CD4-positive, alpha-beta T cell treated with Interferon gamma for 1 hour (primary cell): ENCODE results near the gene DNASE1L1.

ENCODE experiments used
- DNase-seq: peaks from one replicate; pipeline ENCODE4 v3.0.0-alpha.2; 2020

The DNASE1L1 gene

GRCh38 chrX:154365997-154366665 is 42.9 kb downstream of the DNASE1L1 start:
- no peak for DNase-seq

DNA sequence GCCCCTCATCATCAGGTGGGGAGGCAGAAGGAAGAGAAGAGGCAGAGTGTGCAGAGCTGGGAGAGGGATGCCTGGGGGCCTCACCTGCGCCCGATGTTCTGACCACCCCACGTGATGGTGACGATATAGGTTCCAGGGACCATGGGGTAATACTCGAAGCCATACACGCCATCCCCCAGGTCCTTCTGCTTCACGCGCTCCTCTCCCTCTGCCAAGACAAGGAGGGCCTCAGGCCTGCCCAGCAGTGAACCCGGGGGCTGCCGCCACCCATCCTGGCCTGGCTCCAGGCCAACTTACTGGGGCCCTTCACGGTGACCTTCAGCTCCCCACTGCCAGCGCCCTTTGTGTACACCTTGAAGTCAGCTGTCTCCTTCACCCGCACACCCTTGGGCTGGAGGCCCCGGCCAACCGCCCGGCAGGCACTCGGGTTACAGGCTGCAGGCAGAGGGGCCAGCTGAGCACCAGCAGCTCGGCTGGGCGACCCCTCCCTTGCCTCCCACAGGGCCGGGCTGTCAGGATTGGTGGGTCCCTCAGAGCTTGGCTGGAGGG is 43.9 kb downstream of the DNASE1L1 start:
- no peak for DNase-seq

DNA sequence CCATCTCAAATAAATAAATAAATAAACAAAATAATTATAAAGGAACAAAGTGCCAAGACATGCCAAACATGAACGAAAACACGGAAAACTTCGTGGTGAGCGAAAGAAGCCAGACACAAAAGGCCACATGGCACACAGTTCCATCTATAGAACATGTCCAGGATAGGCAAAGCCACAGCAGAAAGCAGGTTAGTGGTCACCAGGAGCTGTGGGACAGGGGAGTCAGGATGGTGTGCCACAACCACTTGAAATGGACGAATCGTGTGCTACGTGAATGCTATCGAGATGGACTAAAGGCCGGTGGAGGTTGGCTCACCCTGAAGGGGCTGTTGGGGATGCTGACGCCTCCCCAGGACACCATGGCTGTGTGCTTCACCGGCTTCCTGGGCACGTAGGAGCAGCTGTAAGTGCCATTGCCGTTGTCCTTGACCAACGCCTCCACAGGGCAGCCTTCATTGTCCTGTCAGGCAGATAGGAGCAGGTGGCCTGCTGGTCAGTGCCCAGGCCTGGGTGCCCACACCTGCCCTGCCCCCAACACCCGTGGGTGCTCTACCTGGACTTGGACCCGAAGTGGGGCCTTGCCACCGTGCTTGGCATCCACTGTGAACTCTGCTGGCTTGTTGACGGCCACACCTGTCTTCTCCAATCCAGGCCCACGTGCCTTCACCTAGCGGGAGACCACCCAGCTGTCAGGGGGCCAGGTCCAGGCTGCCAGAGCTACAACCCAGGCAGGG is 45.2 kb downstream of the DNASE1L1 start:
- DNase-seq: no peak

DNA sequence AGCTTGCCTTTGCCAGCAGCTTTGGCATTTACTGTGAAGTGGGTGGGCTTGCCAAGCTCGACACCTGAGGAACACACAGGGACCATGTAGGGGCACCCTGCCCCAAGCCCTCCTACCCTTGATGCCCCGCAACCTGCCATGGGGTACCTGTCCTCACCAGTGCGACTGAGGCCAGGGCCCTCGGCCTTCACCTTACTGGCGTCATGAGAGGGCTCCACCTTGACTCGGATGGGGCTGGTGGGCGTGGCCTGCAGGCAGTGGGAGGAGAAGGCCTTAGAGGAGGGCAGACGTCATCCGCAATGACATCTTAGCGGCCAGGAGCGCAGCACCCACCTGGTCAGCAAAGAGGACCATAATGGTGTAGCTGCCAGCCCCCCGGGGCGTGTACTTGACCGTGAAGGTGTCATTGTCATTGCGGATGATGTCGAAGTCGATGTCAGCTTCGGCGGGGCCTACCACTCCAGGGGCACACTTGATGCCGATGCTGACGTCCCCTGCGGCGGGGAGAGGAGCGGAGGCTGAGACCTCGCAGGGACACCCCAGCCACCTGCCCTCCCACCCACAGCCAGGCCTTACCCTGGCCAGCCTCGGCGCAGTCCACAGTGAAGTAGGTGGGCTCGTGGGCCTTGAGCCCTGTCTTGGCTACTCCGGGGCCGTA is 46.8 kb downstream of the DNASE1L1 start:
- no peak for DNase-seq

GRCh38 chrX:154360155-154360713 is 48.8 kb downstream of the DNASE1L1 start:
- no peak for DNase-seq

GRCh38 chrX:154359362-154360154 is 49.5 kb downstream of the DNASE1L1 start:
- DNase-seq: no peak

DNA sequence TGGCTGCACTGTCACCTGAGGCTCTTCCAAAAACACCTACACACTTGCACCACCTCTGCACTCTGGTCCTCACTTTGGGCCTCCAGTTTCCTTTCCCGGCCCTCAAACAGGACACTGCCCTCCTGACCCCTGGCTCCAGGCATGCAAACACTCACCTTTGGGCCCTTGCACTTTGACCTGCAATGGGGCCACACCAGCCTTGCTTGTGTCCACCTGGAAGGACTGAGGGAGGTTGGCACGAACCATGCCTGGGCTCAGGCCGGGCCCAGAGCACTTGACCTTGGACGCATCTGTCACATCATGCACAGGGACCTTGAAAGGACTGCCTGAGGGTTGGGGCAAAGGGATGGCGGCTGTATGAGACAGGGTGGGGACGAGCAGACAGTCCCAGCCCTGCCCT is 50.2 kb downstream of the DNASE1L1 start:
- DNase-seq: no peak

- no peak for DNase-seq
These were observed 51.0 kb downstream of the DNASE1L1 start for GRCh38 chrX:154358011-154358410.

- DNase-seq: no peak
These were observed 51.8 kb downstream of the DNASE1L1 start for GRCh38 chrX:154357205-154357604.

- DNase-seq: no peak
These were observed 52.5 kb downstream of the DNASE1L1 start for GRCh38 chrX:154356596-154356995.

GRCh38 chrX:154355776-154356140 is 53.3 kb downstream of the DNASE1L1 start:
- no peak for DNase-seq

- DNase-seq: no peak
These were observed 53.8 kb downstream of the DNASE1L1 start for GRCh38 chrX:154355094-154355775.

DNA sequence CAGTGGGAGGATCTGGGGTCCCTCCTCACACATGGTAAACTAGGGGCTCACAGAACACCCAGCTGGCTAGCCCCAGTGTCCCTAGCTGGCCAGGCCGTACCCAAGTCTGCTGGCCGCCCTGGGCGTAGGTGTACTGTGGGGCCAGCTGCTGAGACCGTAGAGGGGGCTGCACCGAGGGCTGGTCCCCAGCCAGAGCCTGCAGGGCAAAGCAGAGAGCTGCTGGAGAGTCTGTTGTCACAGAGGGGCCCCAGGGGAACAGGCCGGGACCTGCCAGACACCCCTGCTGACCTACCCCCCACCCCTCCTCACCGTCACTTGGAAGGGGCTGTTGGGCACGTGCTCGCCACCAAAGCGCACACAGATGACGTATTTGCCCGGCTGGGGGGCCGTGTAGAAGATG is 54.5 kb downstream of the DNASE1L1 start:
- DNase-seq: no peak

DNA sequence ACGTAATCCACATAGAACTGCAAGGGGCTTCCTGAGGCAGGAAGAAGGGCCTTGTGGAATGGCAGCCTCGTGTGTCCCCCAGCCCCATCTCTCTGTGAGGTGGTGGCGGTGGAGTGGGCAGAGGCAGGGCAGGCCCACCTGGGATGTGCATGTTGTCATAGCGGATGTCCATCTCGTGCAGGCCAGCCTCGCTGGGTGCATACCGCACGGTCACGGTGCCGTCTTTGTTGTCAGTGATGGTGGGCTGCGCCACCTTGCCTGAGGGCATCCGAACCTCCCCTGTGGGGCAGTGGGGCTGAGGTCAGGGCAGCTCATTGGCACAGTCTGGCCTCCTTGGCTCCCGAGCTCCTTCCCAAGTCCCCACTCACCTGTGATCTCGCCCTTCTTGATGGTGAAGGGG is 55.0 kb downstream of the DNASE1L1 start:
- no peak for DNase-seq

GRCh38 chrX:154353172-154353843 is 55.7 kb downstream of the DNASE1L1 start:
- DNase-seq: no peak

- no peak for DNase-seq
These were observed 56.6 kb downstream of the DNASE1L1 start for GRCh38 chrX:154352466-154352865.

- no peak for DNase-seq
These were observed 57.0 kb downstream of the DNASE1L1 start for GRCh38 chrX:154352012-154352401.
